Type B pancreatic cell (in vitro differentiated cells): Measurements from ENCODE around the gene ESYT2. TPM values are rescaled to one million over a fixed set of nuclear protein-coding genes. Genes with fewer than 3 reads are reported as not detected.

Experiments used
- DNase-seq: peaks from one replicate; pipeline ENCODE4 v3.0.0; 2021; ENCODE audit warnings: mixed read lengths; ENCODE audit not compliant: unreplicated experiment; ENCODE audit errors: extremely low spot score
- H3K27ac Mint-ChIP-seq: 2 replicates; pipeline ENCODE4 v1.8.0; 2021; ENCODE audit warnings: mild to moderate bottlenecking, mixed read lengths
- H3K27me3 Mint-ChIP-seq: 2 replicates; pipeline ENCODE4 v1.8.0; 2021; ENCODE audit warnings: mixed read lengths
- H3K36me3 Mint-ChIP-seq: 2 replicates; pipeline ENCODE4 v1.8.0; 2021; ENCODE audit warnings: mixed read lengths
- H3K4me1 Mint-ChIP-seq: one replicate; pipeline ENCODE4 v1.8.0; 2021; ENCODE audit warnings: mixed read lengths; ENCODE audit not compliant: unreplicated experiment
- H3K4me3 Mint-ChIP-seq: 2 replicates; pipeline ENCODE4 v1.8.0; 2021; ENCODE audit warnings: mild to moderate bottlenecking, mixed read lengths
- H3K9me3 Mint-ChIP-seq: 2 replicates; pipeline ENCODE4 v1.8.0; 2021; ENCODE audit warnings: mixed read lengths
- CTCF ChIP-seq: fragments of 200-600 bp; sonication (generic); conservative IDR thresholded peaks from 2 replicates; pipeline ENCODE4 v1.5.0; 2021; ENCODE audit warnings: antibody characterized with exemption, mild to moderate bottlenecking
- total RNA-seq: library from RNA; stranded (reverse); gene quantifications from 2 replicates; pipeline ENCODE4 v1.2.1, GENCODE V29; 2021; ENCODE audit warnings: low replicate concordance

The ESYT2 gene
- total RNA-seq, 1 donor from 2014 or later = 42.1 TPM

DNA sequence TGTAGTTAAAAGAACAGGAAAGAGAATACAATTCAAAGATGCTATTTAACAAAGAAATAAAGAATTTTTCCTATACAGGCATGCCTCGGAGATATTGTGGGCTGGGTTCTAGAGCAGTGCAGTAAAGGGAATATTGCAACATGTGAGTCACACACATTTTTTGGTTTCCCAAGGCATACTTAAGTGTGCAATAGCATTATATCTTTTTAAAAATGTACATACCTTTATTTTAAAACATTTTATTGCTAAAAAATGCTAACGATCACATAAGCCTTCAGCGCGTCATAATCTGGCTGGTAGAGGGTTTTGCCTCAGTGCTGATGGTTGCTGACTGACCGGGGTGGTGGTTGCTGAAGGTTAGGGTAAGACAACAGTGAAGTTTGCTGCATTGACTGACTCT lies 54.4 kb downstream of the ESYT2 start:
- no peaks in the 10 kb centered on the region for H3K27me3 Mint-ChIP-seq
- H3K4me1 Mint-ChIP-seq = no peaks in the 10 kb centered on the region
- no peak overlapping the region for H3K27ac Mint-ChIP-seq
- no peak overlapping the region for H3K4me3 Mint-ChIP-seq
- peaks cover 23% of the 10 kb centered on the region for H3K36me3 Mint-ChIP-seq
- no peak for TF ChIP-seq CTCF
- DNase-seq = no peak
- no peaks in the 10 kb centered on the region for H3K9me3 Mint-ChIP-seq

- Mint-ChIP-seq H3K27me3 (no peaks in the 10 kb centered on the region), H3K36me3 (peaks cover 18% of the 10 kb centered on the region), H3K4me3 (no peak overlapping the region), H3K27ac (no peak overlapping the region), H3K9me3 (no peaks in the 10 kb centered on the region), H3K4me1 (no peaks in the 10 kb centered on the region)
- TF ChIP-seq CTCF = no peak
- DNase-seq = no peak
These were observed 56.4 kb downstream of the ESYT2 start for GRCh38 chr7:158772916-158773315.

DNA sequence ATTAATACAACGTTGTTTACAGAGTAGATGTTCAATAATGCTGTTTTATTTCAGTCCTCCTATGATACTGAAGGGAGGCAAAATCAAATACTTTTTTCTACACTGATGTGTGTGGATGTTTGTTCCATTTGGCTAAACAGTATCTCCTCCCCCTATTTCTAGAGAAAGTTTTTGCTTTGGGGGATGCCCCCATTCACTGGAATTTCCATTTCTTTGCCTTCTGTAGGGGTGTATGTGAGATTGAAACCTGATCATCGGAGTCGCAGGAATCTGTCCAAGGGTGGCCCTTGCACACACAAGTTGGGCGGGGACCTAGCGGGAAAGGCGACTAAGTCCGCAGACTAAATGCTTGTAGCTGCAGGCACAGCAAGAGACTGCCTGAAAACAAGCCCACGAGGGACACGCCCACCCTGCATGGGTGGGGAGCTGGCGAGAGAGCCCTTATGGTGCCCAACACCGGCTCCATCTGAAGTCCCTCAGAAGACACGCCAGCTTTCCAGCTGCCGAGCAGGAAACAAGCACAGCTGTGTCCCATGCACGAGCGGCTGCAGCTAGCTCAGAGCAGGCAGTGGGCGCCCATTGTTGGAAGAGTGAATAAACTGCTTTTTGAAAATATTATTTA lies 58.0 kb downstream of the ESYT2 start:
- Mint-ChIP-seq H3K27ac (no peak overlapping the region), H3K4me1 (no peaks in the 10 kb centered on the region), H3K27me3 (no peaks in the 10 kb centered on the region), H3K36me3 (peaks cover 17% of the 10 kb centered on the region), H3K4me3 (no peak overlapping the region), H3K9me3 (no peaks in the 10 kb centered on the region)
- TF ChIP-seq CTCF = no peak
- no peak for DNase-seq

GRCh38 chr7:158767707-158768106 lies 61.6 kb downstream of the ESYT2 start:
- H3K27me3 Mint-ChIP-seq = no peaks in the 10 kb centered on the region
- H3K4me1 Mint-ChIP-seq = no peaks in the 10 kb centered on the region
- H3K4me3 Mint-ChIP-seq = no peak overlapping the region
- TF ChIP-seq CTCF = no peak
- H3K27ac Mint-ChIP-seq = no peak overlapping the region
- H3K36me3 Mint-ChIP-seq = peaks cover 16% of the 10 kb centered on the region
- H3K9me3 Mint-ChIP-seq = no peaks in the 10 kb centered on the region
- no peak for DNase-seq

- Mint-ChIP-seq H3K27me3 (no peaks in the 10 kb centered on the region), H3K9me3 (no peaks in the 10 kb centered on the region), H3K4me1 (no peaks in the 10 kb centered on the region), H3K4me3 (no peak overlapping the region), H3K27ac (no peak overlapping the region), H3K36me3 (peaks cover 22% of the 10 kb centered on the region)
- no peak for TF ChIP-seq CTCF
- DNase-seq = no peak
These were observed 62.6 kb downstream of the ESYT2 start for GRCh38 chr7:158766570-158767281.
